PC-9 (cell line): ENCODE data around the gene NEDD4.
"Not testable (repeated sequence)": the region's sequence is repeated elsewhere in the genome, so short reads cannot be mapped to it uniquely, and the experiment has no call there.

Source experiments
- EZH2 ChIP-seq: fragments of 200-600 bp; sonication (generic); IDR thresholded peaks from 2 replicates; pipeline ENCODE4 v1.8.0; 2017; ENCODE audit warnings: antibody characterized with exemption, low read depth
- TF ChIP-seq, protein P1 (sequence below): fragments of 200-600 bp; sonication (generic); conservative IDR thresholded peaks from 2 replicates; pipeline ENCODE4 v1.6.1; 2017; ENCODE audit warnings: mixed run types, antibody characterized with exemption, mild to moderate bottlenecking, moderate library complexity

DNA sequence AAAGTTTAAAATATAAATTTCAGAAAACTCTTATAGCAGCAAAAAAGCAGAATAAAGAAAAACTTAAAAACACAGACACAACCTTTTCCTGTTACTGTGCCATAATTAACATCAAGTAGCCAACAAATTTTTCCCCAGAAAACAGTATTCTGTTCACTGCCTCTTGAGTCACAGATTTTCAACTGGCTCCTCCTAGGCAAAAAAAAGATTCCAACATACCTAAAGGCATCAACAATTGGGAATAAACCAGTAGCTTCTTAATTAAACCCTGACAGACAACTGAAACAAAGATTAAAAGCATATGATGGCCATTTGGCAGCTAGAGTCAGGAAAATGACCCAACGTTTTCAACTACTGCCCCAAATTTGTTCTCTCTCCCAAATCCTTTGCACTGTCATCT lies 10.9 kb upstream of the NEDD4 start:
- not testable (repeated sequence) for TF ChIP-seq EZH2
- TF ChIP-seq, protein P1, sequence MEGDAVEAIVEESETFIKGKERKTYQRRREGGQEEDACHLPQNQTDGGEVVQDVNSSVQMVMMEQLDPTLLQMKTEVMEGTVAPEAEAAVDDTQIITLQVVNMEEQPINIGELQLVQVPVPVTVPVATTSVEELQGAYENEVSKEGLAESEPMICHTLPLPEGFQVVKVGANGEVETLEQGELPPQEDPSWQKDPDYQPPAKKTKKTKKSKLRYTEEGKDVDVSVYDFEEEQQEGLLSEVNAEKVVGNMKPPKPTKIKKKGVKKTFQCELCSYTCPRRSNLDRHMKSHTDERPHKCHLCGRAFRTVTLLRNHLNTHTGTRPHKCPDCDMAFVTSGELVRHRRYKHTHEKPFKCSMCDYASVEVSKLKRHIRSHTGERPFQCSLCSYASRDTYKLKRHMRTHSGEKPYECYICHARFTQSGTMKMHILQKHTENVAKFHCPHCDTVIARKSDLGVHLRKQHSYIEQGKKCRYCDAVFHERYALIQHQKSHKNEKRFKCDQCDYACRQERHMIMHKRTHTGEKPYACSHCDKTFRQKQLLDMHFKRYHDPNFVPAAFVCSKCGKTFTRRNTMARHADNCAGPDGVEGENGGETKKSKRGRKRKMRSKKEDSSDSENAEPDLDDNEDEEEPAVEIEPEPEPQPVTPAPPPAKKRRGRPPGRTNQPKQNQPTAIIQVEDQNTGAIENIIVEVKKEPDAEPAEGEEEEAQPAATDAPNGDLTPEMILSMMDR, result not testable (repeated sequence)
